ENCODE data around the gene DDX19B. TPM values are rescaled to one million over a fixed set of nuclear protein-coding genes. Genes with fewer than 3 reads are reported as not detected.
"Not testable (repeated sequence)": the region's sequence is repeated elsewhere in the genome, so short reads cannot be mapped to it uniquely, and the experiment has no call there.

Gene DDX19B
- total and polyA plus RNA-seq, 2 donors (not counting 3 experiments of a cell fraction or from before 2014, with no cell fraction given), result 28.1 to 34.3 TPM

- POLR2A ChIA-PET, result interaction anchor here (0.7 kb wide), 1 partner anchor 13 kb away, joined by 6 read pairs; no protein-coding TSS in a partner anchor
Observed at GRCh38 chr16:70276392-70276791, 22.6 kb upstream of the DDX19B start.

GRCh38 chr16:70287304-70287971, 11.5 kb upstream of the DDX19B start:
- peaks cover 49% of the 10 kb centered on the region for H3K79me2 ChIP-seq (ENCODE audit: control insufficient read depth, insufficient read depth, low read length)
- H3K27ac ChIP-seq (ENCODE audit: insufficient read depth, low read depth, low read length); H3K27me3 ChIP-seq (ENCODE audit: control insufficient read depth in 2 of 2, insufficient read depth in 2 of 2, low read length in 2 of 2); FAIRE-seq; H3K36me3 ChIP-seq (ENCODE audit: control insufficient read depth in 2 of 2, extremely low read depth in 1 of 2, insufficient read depth in 2 of 2, low read length in 2 of 2); H3K9me1 ChIP-seq (replicated peaks; ENCODE audit: control insufficient read depth, extremely low read depth, insufficient read depth, low read length); intact Hi-C loops (cut with micrococcal nuclease); dilution Hi-C loops (cut with MboI; ENCODE audit: extremely low pct_ligation_motif_present, low sequenced_read_pairs); H3K4me3 ChIP-seq (replicated peaks in 1 of 3; ENCODE audit: insufficient read depth in 1 of 3, low read depth in 1 of 3, low read length in 3 of 3); BruUV-seq (replicated peaks); DNase-seq (ENCODE audit: low read depth, low spot score); H3K9me3 ChIP-seq (replicated peaks; ENCODE audit: control insufficient read depth, insufficient read depth, low read length); H4K20me1 ChIP-seq (replicated peaks; ENCODE audit: control insufficient read depth, extremely low read depth, insufficient read depth, low read length); H2AFZ ChIP-seq (ENCODE audit: low read depth, low read length); H3K4me1 ChIP-seq (ENCODE audit: control insufficient read depth, extremely low read depth, insufficient read depth, low read length); H3K4me2 ChIP-seq (ENCODE audit: insufficient read depth, low read length); H3K9ac ChIP-seq (replicated peaks; ENCODE audit: extremely low read depth, insufficient read depth, low read length): not testable (repeated sequence)
- POLR2A ChIA-PET, result interaction anchor here (1.1 kb wide), 1 partner anchor 11 kb away, joined by 3 read pairs; no protein-coding TSS in a partner anchor
- CTCF ChIA-PET, result interaction anchor here (1.3 to 1.8 kb wide), 2 partner anchors 19 to 36 kb away, joined by 3 to 6 read pairs; partner anchors contain the start of gene EXOSC6

More at GRCh38 chr16:70276392-70276791, 22.6 kb upstream of the DDX19B start:
- intact Hi-C loops (cut with micrococcal nuclease) (no loop called here), dilution Hi-C loops (cut with MboI; ENCODE audit: extremely low pct_ligation_motif_present, low sequenced_read_pairs) (no loop called here)
- Histone ChIP-seq H4K20me1 (replicated peaks; ENCODE audit: control insufficient read depth, extremely low read depth, insufficient read depth, low read length) (no peaks in the 10 kb centered on the region), H3K4me1 (ENCODE audit: control insufficient read depth, extremely low read depth, insufficient read depth, low read length) (no peaks in the 10 kb centered on the region), H2AFZ (ENCODE audit: low read depth, low read length) (no peak overlapping the region), H3K79me2 (ENCODE audit: control insufficient read depth, insufficient read depth, low read length) (peaks cover 17% of the 10 kb centered on the region), H3K27me3 (ENCODE audit: control insufficient read depth in 2 of 2, insufficient read depth in 2 of 2, low read length in 2 of 2) (no peaks in the 10 kb centered on the region), H3K36me3 (ENCODE audit: control insufficient read depth in 2 of 2, extremely low read depth in 1 of 2, insufficient read depth in 2 of 2, low read length in 2 of 2) (peaks cover 24 to 43% of the 10 kb centered on the region in 2 experiments), H3K4me3 (replicated peaks in 1 of 3; ENCODE audit: insufficient read depth in 1 of 3, low read depth in 1 of 3, low read length in 3 of 3) (no peak overlapping the region), H3K27ac (ENCODE audit: insufficient read depth, low read depth, low read length) (no peak overlapping the region), H3K9me1 (replicated peaks; ENCODE audit: control insufficient read depth, extremely low read depth, insufficient read depth, low read length) (no peaks in the 10 kb centered on the region), H3K9ac (replicated peaks; ENCODE audit: extremely low read depth, insufficient read depth, low read length) (no peak overlapping the region), H3K9me3 (replicated peaks; ENCODE audit: control insufficient read depth, insufficient read depth, low read length) (no peaks in the 10 kb centered on the region), H3K4me2 (ENCODE audit: insufficient read depth, low read length) (no peak overlapping the region)
- no TSS peak for BruUV-seq (replicated peaks)
- FAIRE-seq (no peak), DNase-seq (ENCODE audit: low read depth, low spot score) (no peak)
- CTCF ChIA-PET, result no interaction called here
- TF ChIP-seq EZH2 (IDR thresholded peaks at IDR 0.05; ENCODE audit: borderline replicate concordance, low read depth, low read length, severe bottlenecking) (no peak), MYC (IDR thresholded peaks at IDR 0.05; ENCODE audit: low read depth, low read length) (no peak), MAX (IDR thresholded peaks at IDR 0.05; ENCODE audit: insufficient read depth, insufficient read length) (no peak), GATA2 (IDR thresholded peaks at IDR 0.05; ENCODE audit: insufficient read depth, insufficient read length, low read depth, low read length) (no peak), CTCF (IDR thresholded peaks at IDR 0.05; ENCODE audit: extremely low read depth in 1 of 2, insufficient read depth in 1 of 2, low read depth in 1 of 2, low read length in 2 of 2) (no peak), POLR2AphosphoS5 (IDR thresholded peaks at IDR 0.05; ENCODE audit: insufficient read depth, low read depth, low read length) (no peak), JUN (IDR thresholded peaks at IDR 0.05; ENCODE audit: borderline replicate concordance, insufficient read depth, insufficient read length, low read depth) (no peak), POLR2A (IDR thresholded peaks at IDR 0.05; ENCODE audit: low read depth, low read length) (no peak)

All from endothelial cell of umbilical vein (primary cell).